GM18511 (cell line): ENCODE data around the gene EPB41L4A.
"Not testable (repeated sequence)": the region's sequence is repeated elsewhere in the genome, so short reads cannot be mapped to it uniquely, and the experiment has no call there.

Experiments
- ATAC-seq: cut with Tn5 transposase; IDR thresholded peaks from one replicate; pipeline ENCODE4 v1.9.1; 2021; ENCODE audit warnings: mild to moderate bottlenecking, moderate library complexity; ENCODE audit not compliant: unreplicated experiment

EPB41L4A gene

GRCh38 chr5:112264151-112264550 lies 154.9 kb downstream of the EPB41L4A start:
- ATAC-seq = no peak

GRCh38 chr5:112263469-112263868 lies 155.6 kb downstream of the EPB41L4A start:
- no peak for ATAC-seq

- no peak for ATAC-seq
Measured at GRCh38 chr5:112258571-112258970, 160.5 kb downstream of the EPB41L4A start.

- no peak for ATAC-seq
Measured at GRCh38 chr5:112257976-112258375, 161.1 kb downstream of the EPB41L4A start.

GRCh38 chr5:112257005-112257404 lies 162.1 kb downstream of the EPB41L4A start:
- ATAC-seq = no peak

GRCh38 chr5:112254303-112254702 lies 164.8 kb downstream of the EPB41L4A start:
- ATAC-seq = no peak

GRCh38 chr5:112253478-112254250 lies 165.4 kb downstream of the EPB41L4A start:
- no peak for ATAC-seq

GRCh38 chr5:112250551-112250950 lies 168.5 kb downstream of the EPB41L4A start:
- no peak for ATAC-seq

- no peak for ATAC-seq
Measured at GRCh38 chr5:112248623-112249022, 170.5 kb downstream of the EPB41L4A start.

- no peak for ATAC-seq
Measured at GRCh38 chr5:112247960-112248359, 171.1 kb downstream of the EPB41L4A start.

- no peak for ATAC-seq
Measured at GRCh38 chr5:112245656-112246055, 173.4 kb downstream of the EPB41L4A start.

- ATAC-seq = no peak
Measured at GRCh38 chr5:112239996-112240395, 179.1 kb downstream of the EPB41L4A start.

- ATAC-seq = no peak
Measured at GRCh38 chr5:112238473-112238872, 180.6 kb downstream of the EPB41L4A start.

GRCh38 chr5:112237456-112237855 lies 181.6 kb downstream of the EPB41L4A start:
- ATAC-seq = no peak

GRCh38 chr5:112234000-112234399 lies 185.1 kb downstream of the EPB41L4A start:
- ATAC-seq = no peak

GRCh38 chr5:112232667-112233066 lies 186.4 kb downstream of the EPB41L4A start:
- ATAC-seq = no peak

GRCh38 chr5:112230606-112231005 lies 188.5 kb downstream of the EPB41L4A start:
- no peak for ATAC-seq

GRCh38 chr5:112228667-112229066 lies 190.4 kb downstream of the EPB41L4A start:
- ATAC-seq = no peak

- no peak for ATAC-seq
Measured at GRCh38 chr5:112227911-112228631, 191.0 kb downstream of the EPB41L4A start.

GRCh38 chr5:112226215-112226614 lies 192.9 kb downstream of the EPB41L4A start:
- ATAC-seq = no peak

GRCh38 chr5:112222997-112223396 lies 196.1 kb downstream of the EPB41L4A start:
- not testable (repeated sequence) for ATAC-seq

- no peak for ATAC-seq
Measured at GRCh38 chr5:112221128-112221527, 197.9 kb downstream of the EPB41L4A start.
